DMS 273 (cell line): ENCODE measurements around the gene NAA30.
A peak's percentile ranks its signal among the peaks of the same experiment; 100 is the strongest.
"Not testable (repeated sequence)": the region's sequence is repeated elsewhere in the genome, so short reads cannot be mapped to it uniquely, and the experiment has no call there.

Source experiments
- DNase-seq: peaks from one replicate; lab custom pipeline; 2025; ENCODE audit not compliant: unreplicated experiment; lab: John Stamatoyannopoulos, UW

The NAA30 gene

DNA sequence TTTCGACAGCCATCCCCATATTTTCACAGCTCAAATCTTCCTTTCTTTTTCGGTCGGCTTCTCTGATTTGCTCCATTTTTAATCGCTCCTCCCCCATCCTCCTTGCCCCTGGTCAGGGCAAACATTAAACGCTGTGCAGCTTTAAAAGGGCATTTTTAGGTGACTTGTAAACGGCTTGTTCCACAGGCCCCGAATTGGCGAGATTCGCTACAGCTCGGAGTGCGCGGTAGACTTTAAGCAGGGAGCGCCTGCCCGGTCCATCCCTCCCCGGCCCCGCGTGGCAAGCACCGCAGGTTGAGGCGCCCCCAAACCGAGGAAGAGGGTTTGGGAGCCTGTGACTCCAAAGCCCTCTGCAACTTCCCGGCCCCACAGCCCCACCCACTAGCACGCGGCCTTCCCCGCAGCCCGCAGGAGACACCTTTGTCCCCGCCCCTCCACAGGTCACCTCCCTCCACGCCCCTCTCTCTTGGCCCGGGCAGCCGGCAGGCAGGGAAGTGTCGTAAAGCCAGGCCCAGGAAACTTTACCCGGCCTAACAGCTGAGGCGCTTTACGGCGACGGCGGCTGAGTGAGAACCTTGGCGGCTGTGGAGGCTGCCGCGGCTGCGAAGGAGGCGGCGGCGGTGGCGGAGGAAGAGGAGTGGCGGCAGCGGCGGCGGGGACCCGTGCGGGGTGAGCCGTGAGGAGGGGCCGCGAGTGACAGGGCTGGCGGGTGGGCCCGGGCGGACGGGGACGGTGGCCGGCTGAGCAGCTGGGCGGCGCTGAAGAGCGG lies at the start of gene NAA30:
TSS of gene NAA30 (plus strand) at position 550 of the 769 bp plus-strand sequence. CDS start 372 bp downstream, outside the sequence.
- DNase-seq = peak; percentile 97

GRCh38 chr14:57343545-57344297 lies 46.7 kb upstream of the NAA30 start:
- DNase-seq = not testable (repeated sequence)

GRCh38 chr14:57345106-57345505 lies 45.3 kb upstream of the NAA30 start:
- DNase-seq = peak; percentile 80

DNA sequence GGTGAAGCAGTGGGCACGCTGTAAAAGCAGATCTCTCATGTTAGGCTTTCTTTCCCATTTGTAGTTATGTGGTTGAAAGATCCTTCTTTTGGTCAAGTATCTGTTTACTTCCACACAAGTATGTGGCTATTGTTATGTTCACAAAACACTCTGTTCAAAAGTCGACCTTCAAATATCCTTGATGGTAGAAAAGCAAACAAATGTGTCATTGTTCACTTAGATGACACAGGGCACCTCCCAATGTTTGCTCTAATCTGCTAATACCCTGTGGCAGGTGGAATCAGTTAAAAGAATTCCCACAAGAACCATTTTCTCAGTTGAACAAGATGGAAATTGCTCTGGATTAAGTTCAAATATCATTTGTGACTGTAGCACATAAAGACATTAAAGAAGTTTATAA lies 43.6 kb upstream of the NAA30 start:
- DNase-seq = no peak

DNA sequence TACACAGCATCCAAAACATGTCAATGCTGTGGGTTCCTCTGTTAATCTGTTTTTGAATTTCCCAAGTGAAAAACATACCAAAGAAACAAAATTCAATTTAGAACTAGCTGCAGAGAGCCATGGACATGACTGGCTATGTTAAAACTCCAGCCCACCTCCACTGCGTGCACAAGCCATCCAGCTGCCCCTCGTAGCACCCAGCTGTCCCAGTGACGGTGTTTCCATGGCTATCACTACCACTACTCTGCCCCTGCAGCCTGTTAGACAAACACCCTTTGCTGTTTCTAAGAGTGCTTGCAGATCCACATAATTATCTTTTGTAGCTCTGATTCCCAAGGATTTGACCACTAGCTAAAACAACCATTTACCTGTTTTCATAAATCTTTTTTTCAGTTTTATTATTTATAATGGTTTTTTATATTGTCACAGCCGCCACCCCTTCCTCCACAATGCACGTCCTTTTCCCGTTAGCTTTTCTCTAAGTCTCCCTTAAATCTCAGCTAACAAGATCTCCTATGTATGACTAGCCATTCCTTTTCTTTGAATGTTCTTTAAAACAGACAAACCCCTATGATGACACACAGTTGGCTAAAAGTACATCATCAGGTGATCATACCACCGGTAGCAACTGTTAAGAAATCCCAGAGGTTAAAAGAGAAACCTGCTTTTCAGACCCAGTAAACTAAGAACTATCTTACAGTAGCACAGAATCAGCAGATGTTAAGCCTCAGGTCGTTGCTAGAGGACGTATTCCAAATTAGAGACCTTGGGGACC lies 37.8 kb upstream of the NAA30 start:
- peak; percentile 46 for DNase-seq

- DNase-seq = no peak
These were observed 35.1 kb upstream of the NAA30 start for GRCh38 chr14:57355081-57355800.

DNA sequence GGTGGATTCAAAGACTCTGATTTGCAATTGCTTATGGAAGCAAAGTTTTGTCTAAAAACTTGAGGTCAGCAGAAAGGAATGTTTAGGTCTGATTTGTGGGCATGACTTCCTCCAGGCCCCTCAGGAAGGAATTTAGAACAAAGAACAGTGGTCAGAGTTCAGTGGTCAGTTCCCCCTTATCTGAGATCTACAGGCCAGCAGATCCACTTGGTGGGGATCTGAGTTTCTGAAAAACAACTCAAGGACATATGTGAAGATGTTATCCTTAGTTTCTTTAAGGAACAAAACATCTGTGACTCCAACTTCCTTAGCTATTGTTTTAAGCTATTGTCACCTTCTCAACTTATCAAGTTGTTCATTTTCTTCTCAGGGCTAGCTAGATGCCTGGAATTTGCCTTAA lies 28.0 kb upstream of the NAA30 start:
- no peak for DNase-seq

DNA sequence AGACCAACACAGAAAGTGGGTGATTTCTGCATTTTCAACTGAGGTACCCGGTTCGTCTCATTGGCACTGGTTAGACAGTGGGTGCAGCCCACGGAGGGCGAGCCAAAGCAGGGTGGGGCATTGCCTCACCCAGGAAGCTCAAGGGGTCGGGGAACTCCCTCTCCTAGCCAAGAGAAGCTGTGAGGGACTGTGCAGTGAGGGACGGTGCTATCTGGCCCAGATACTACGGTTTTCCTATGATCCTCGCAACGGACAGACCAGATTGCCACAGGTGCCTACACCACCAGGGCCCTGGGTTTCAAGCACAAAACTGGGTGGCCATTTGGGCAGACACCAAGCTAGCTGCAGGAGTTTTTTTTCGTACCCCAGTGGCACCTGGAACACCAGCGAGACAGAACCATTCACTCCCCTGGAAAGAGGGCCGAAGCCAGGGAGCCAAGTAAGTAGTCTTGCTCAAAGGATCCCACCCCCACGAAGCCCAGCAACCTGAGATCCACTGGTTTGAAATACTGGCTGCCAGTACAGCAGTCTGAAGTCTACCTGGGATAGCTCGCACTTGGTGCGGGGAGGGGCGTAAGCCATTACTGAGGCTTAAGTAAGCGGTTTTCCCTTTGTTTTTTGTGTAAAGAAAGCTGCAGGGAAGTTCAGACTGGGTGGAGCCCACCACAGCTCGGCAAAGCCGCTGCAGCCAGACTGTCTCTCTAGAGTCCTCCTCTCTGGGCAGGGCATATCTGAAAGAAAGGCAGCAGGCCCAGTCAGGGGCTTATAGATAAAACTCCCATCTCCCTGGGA lies 25.5 kb upstream of the NAA30 start:
- DNase-seq = no peak

DNA sequence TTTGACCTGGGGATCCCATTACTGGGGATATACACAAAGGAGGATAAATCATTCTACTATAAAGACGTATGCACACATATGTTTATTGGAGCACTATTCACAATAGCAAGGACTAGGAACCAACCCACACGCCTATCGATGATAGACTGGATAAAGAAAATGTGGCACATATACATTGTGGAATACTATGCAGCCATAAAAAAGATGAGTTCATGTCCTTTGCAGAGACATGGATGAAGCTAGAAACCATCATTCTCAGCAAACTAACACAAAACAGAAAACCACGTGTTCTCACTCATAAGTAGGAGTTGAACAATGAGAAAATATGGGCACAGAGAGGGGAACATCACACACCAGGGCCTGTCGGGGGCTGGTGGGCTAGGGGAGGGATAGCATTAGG lies 20.2 kb upstream of the NAA30 start:
- DNase-seq = not testable (repeated sequence)

GRCh38 chr14:57371013-57371412 lies 19.4 kb upstream of the NAA30 start:
- no peak for DNase-seq

- DNase-seq = peak; percentile 16
These were observed 15.2 kb upstream of the NAA30 start for GRCh38 chr14:57375156-57375555.

GRCh38 chr14:57378661-57379060 lies 11.7 kb upstream of the NAA30 start:
- peak; percentile 29 for DNase-seq

- DNase-seq = no peak
These were observed 9.5 kb upstream of the NAA30 start for GRCh38 chr14:57380935-57381334.

- no peak for DNase-seq
These were observed 8.1 kb upstream of the NAA30 start for GRCh38 chr14:57382283-57382682.

- no peak for DNase-seq
These were observed 7.2 kb upstream of the NAA30 start for GRCh38 chr14:57383125-57383745.

GRCh38 chr14:57388067-57388466 lies 2.3 kb upstream of the NAA30 start:
- peak; percentile 27 for DNase-seq

DNA sequence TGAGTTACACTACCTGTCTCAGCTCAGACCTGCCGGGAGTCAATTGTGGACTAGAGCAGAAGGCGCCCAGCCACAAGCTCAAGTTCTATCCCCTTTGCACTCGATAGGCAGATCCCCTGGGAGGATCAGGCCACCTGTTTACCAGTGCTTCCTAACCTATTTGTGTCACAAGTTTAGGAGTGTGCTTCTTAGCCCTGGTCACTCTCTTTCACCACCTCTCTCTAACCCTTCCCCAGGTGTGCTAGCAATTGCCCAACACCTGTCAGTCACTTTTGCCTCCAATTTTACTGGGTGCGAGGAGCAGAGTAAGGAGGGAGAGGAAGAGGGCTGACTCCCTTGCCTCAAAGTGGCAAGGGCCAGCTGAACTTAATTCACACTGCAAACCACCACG lies 745 bp upstream of the NAA30 start:
- peak; percentile 67 for DNase-seq

DNA sequence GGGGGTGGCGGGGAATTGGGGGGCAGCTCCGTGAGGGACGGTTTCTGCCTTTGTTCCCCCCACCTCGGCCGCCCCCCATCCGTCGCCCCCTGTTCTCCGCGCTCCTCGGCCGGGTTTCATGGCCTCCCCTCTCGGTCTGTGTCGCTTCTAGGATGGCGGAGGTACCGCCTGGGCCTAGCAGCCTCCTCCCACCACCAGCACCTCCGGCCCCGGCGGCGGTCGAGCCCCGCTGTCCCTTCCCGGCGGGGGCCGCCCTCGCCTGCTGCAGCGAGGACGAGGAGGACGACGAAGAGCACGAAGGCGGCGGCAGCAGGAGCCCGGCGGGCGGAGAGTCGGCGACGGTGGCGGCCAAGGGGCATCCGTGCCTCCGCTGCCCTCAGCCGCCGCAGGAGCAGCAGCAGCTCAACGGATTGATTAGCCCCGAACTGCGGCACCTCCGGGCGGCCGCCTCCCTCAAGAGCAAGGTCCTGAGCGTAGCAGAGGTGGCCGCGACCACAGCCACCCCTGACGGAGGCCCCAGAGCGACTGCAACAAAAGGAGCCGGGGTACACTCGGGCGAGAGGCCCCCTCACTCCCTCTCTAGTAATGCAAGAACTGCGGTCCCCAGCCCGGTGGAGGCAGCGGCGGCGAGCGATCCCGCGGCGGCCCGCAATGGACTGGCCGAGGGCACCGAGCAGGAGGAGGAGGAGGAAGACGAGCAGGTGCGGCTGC lies 575 bp downstream of the NAA30 start:
- DNase-seq = peak; percentile 66
